HL-60/S4 treated with retinoic acid at 250 ng/mL for 4 days and 3 days (cell line): ENCODE data around the gene PLA2G4A.

Experiments used
- in situ Hi-C: fragments of 300-500 bp; cut with MboI; formaldehyde crosslinking; loops from 2 replicates; pipeline ENCODE4 v1.7.0; 2022; ENCODE audit warnings: low sequenced_read_pairs

PLA2G4A gene

GRCh38 chr1:186872291-186872690, 43.5 kb downstream of the PLA2G4A start:
- in situ Hi-C loops = no loop called here

- in situ Hi-C loops = no loop called here
Observed at GRCh38 chr1:186873687-186874086, 44.9 kb downstream of the PLA2G4A start.

- in situ Hi-C loops = no loop called here
Observed at GRCh38 chr1:186875896-186876835, 47.4 kb downstream of the PLA2G4A start.

GRCh38 chr1:186878356-186878755, 49.6 kb downstream of the PLA2G4A start:
- in situ Hi-C loops = no loop called here

GRCh38 chr1:186880982-186881381, 52.2 kb downstream of the PLA2G4A start:
- in situ Hi-C loops = no loop called here

GRCh38 chr1:186882372-186883134, 53.8 kb downstream of the PLA2G4A start:
- in situ Hi-C loops = no loop called here

GRCh38 chr1:186884251-186884650, 55.5 kb downstream of the PLA2G4A start:
- in situ Hi-C loops = no loop called here

GRCh38 chr1:186887203-186887602, 58.5 kb downstream of the PLA2G4A start:
- in situ Hi-C loops = no loop called here

GRCh38 chr1:186888367-186888766, 59.6 kb downstream of the PLA2G4A start:
- in situ Hi-C loops = no loop called here

- in situ Hi-C loops = no loop called here
Observed at GRCh38 chr1:186892936-186893335, 64.2 kb downstream of the PLA2G4A start.

GRCh38 chr1:186894415-186894814, 65.7 kb downstream of the PLA2G4A start:
- in situ Hi-C loops = no loop called here

GRCh38 chr1:186896211-186896610, 67.5 kb downstream of the PLA2G4A start:
- in situ Hi-C loops = no loop called here

GRCh38 chr1:186897008-186897407, 68.3 kb downstream of the PLA2G4A start:
- in situ Hi-C loops = no loop called here

- in situ Hi-C loops = no loop called here
Observed at GRCh38 chr1:186899577-186899976, 70.8 kb downstream of the PLA2G4A start.

- in situ Hi-C loops = no loop called here
Observed at GRCh38 chr1:186899977-186900376, 71.2 kb downstream of the PLA2G4A start.

- in situ Hi-C loops = no loop called here
Observed at GRCh38 chr1:186900539-186901237, 71.9 kb downstream of the PLA2G4A start.

GRCh38 chr1:186901631-186902030, 72.9 kb downstream of the PLA2G4A start:
- in situ Hi-C loops = no loop called here

- in situ Hi-C loops = no loop called here
Observed at GRCh38 chr1:186903374-186904136, 74.8 kb downstream of the PLA2G4A start.

- in situ Hi-C loops = no loop called here
Observed at GRCh38 chr1:186904361-186904760, 75.6 kb downstream of the PLA2G4A start.

- in situ Hi-C loops = no loop called here
Observed at GRCh38 chr1:186905561-186905960, 76.8 kb downstream of the PLA2G4A start.

- in situ Hi-C loops = no loop called here
Observed at GRCh38 chr1:186915555-186915954, 86.8 kb downstream of the PLA2G4A start.
